NB4 (cell line): ENCODE data around the gene ZNF747.

Experiments used
- DNase-seq: peaks from one replicate; pipeline ENCODE4 v3.0.0; 2010; ENCODE audit warnings: low read depth
- H3K4me3 ChIP-seq: one replicate; pipeline ENCODE4 v1.5.1; 2011; ENCODE audit warnings: mild to moderate bottlenecking, low read depth, low read length, moderate library complexity
- MAX ChIP-seq: IDR thresholded peaks from 2 replicates; pipeline ENCODE4 v1.6.1; 2011; ENCODE audit warnings: low read depth, low read length
- MYC ChIP-seq: IDR thresholded peaks from 2 replicates; pipeline ENCODE4 v1.6.1; 2011; ENCODE audit warnings: low read depth, low read length
- POLR2A ChIP-seq: IDR thresholded peaks from 2 replicates; pipeline ENCODE4 v1.6.1; 2011; ENCODE audit warnings: mild to moderate bottlenecking; ENCODE audit not compliant: insufficient read length; ENCODE audit errors: extremely low read depth
- TF ChIP-seq, protein P1 (sequence below): IDR thresholded peaks from one replicate; pipeline ENCODE4 v1.5.1; 2012; ENCODE audit warnings: low read depth, low read length

Gene ZNF747

DNA sequence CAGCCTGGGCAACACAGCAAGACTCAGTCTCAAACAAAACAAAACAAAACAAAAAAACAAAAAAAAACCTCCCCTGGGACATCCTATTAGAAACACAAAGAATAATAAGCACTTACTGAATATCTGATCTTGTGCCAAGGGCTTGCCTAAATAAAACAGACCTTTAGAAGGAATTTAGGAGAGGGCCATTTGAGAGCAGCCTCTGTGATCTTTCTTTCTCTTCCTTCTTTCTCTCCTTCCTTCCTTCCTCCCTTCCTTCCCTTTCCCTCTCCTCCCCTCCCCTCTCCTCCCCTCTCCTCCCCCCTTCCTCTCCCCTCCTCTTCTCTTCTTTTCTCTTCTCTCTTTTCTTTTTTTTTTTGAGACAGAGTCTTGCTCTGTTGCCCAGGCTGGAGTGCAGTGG is 49.8 kb downstream of the ZNF747 start:
- DNase-seq = no peak
- no peak overlapping the region for H3K4me3 ChIP-seq
- TF ChIP-seq MAX = no peak
- no peak for TF ChIP-seq POLR2A
- TF ChIP-seq MYC = no peak

GRCh38 chr16:30482366-30482765 is 52.3 kb downstream of the ZNF747 start:
- DNase-seq = no peak
- no peak for TF ChIP-seq POLR2A
- TF ChIP-seq, protein P1, sequence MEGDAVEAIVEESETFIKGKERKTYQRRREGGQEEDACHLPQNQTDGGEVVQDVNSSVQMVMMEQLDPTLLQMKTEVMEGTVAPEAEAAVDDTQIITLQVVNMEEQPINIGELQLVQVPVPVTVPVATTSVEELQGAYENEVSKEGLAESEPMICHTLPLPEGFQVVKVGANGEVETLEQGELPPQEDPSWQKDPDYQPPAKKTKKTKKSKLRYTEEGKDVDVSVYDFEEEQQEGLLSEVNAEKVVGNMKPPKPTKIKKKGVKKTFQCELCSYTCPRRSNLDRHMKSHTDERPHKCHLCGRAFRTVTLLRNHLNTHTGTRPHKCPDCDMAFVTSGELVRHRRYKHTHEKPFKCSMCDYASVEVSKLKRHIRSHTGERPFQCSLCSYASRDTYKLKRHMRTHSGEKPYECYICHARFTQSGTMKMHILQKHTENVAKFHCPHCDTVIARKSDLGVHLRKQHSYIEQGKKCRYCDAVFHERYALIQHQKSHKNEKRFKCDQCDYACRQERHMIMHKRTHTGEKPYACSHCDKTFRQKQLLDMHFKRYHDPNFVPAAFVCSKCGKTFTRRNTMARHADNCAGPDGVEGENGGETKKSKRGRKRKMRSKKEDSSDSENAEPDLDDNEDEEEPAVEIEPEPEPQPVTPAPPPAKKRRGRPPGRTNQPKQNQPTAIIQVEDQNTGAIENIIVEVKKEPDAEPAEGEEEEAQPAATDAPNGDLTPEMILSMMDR = no peak
- no peak for TF ChIP-seq MYC
- TF ChIP-seq MAX = no peak
- H3K4me3 ChIP-seq = no peak overlapping the region

GRCh38 chr16:30481381-30481780 is 53.3 kb downstream of the ZNF747 start:
- DNase-seq = no peak
- H3K4me3 ChIP-seq = no peak overlapping the region

More at GRCh38 chr16:30481381-30481780, 53.3 kb downstream of the ZNF747 start:
- TF ChIP-seq, protein P1 = no peak
- peak; percentile 63; the same call in 1 of the 2 replicates for TF ChIP-seq MAX
